GM19240 (cell line): ENCODE results near the gene ANKEF1.
"Not testable (repeated sequence)": the region's sequence is repeated elsewhere in the genome, so short reads cannot be mapped to it uniquely, and the experiment has no call there.

Experiments
- DNase-seq: peaks from one replicate; pipeline ENCODE4 v3.0.0; 2011; ENCODE audit warnings: low spot score; ENCODE audit not compliant: insufficient read length

ANKEF1 gene

GRCh38 chr20:10032269-10032668 is 2.5 kb upstream of the ANKEF1 start:
- not testable (repeated sequence) for DNase-seq

DNA sequence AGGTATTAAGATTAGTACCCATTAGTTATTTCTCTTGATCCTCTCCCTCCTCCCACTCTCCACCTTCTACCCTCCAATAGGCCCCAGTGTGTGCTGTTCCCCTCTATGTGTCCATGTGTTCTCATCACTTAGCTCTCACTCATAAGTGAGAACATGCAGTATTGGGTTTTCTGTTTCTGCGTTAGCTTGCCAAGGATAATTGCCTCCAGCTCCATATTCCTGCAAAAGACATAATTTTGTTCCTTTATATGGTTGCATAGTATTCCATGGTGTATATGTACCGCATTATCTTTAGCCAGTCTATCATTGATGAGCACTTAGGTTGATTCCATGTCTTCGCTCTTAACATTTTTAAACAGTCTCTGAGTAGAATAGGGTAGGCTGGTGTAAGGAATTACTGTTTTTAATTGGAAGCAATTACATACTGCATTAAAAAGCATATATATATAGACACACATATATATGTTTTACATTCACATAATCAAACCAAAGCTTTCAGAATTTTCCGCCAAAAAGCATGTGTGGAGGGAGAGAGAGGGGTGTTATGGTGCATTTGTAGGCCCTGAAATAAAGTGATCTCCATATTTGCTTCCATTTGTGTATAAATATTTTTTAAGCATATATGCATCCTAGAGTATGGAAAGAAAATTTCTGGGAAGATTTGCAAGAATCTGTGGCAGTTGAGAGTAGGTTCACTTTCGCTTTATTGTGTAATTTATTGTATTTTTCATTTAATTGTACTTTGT is 709 bp upstream of the ANKEF1 start:
- DNase-seq, result no peak

DNA sequence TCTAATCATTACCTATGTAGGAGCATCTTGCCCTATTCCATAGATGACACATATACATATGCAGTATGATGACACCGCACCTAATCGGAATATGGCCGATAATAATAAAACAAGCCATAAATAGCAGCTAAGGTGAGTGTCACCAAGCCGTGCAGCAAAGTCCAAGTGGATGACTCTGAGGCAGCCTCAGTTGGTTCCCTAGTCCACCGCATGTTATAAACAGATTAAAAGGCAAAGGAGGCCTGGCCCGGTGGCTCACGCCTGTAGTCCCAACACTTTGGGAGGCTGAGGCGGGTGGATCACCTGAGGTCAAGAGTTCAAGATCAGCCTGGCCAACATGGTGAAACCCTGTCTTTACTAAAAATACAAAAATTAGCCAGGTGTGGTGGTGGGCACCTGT is 1.5 kb downstream of the ANKEF1 start:
- DNase-seq, result not testable (repeated sequence)

DNA sequence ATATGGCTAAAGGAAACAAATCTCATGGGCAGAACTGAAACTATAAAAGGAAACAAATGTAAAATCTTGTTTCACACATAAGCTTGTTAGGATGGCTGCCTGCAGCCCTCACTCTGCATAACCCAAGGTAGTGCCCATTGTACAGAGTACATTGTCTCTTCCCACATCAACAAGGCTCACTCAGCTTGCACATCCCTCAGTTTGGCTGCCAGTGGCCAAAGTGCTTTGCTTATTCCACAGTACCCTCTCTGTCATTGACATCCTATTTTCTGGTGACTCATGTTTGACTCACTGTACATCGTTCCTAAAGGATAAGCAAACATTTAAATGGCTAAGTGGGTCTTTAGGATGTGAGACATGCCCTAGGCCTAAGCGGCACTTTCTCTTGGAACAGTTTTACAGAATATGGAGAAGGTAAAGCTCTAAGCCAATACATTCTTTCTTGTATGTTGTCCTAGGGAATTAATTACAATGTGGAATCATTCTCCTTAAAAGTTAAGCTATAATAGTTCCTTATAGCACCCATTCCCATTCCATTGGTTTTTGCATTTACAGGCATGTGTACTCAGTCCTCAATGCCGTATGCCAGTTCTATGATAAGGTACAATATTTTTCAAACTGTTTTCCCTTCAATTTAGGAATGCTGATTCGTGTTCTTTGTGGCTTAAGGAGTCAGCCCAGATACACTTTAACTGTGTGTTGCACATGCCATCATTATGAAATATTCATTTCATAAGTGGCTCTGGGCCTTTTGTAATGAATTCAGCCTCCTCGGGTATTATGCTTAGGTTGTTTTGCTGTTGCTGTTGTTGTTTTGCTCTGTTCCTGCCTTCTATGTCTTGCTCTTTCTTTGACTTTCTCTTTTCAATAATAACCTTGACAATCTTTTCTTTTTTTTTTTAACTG is 5.5 kb downstream of the ANKEF1 start:
- DNase-seq, result no peak

GRCh38 chr20:10042086-10042485 is 7.3 kb downstream of the ANKEF1 start:
- DNase-seq, result no peak

DNA sequence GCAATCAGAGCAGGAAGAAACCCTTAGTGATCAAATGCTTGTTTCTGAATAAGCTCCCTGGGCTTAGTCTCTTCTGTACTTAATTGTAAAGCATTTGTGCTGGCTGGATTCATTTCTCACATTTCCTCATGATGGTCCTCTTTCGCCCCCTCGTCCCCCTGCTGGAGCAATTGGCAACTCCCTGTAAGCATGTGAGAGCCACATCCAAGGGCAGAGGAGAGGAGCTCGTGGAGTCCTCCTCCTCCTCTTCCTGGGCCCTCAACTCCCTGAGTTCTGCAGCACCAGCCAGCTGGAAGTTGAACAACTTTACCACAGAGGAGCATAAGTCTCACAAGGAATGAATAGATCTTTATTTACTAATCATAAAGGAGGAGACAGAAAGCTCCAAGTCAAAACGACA is 12.6 kb downstream of the ANKEF1 start:
- no peak for DNase-seq

GRCh38 chr20:10051185-10051584 is 16.4 kb downstream of the ANKEF1 start:
- no peak for DNase-seq

DNA sequence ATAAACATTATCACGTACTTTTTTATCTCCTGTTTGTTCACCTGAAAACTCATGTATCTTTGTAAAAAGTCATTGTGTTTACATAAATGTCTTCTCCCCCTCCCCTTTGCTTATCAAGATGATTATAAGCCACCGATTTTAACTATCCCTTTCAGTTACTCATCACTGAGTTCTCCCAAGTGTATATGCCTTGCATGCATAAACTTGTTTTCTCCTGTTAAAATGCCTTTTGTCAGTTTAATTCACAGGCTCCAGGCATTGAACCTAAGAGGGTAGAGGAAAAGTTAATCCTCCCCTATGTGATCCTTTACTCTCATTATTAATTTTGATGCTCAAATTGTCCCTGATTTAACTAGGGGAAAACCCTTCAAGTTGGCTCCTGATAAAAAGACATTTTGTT is 24.2 kb downstream of the ANKEF1 start:
- no peak for DNase-seq

DNA sequence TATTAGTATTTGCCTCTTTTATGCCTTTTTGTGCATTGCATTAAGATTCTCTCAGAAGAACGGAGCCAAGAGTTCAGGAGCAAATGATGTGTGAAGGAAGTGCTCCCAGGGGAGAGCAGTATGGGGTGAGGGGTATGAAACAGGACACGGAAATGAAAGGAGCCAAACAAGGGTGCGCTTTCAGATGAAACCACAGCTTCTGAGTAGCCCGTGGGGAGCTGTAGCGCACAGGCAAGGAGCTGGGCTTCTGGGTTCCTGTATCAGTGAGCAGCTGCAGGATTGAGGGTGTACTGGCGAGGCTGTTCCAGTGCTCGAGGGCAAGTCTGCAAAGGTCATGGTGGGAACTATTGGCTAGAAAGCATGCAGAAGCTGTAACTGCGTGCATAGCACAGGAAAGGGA is 25.4 kb downstream of the ANKEF1 start:
- DNase-seq, result no peak

GRCh38 chr20:10061641-10062040 is 26.9 kb downstream of the ANKEF1 start:
- DNase-seq, result no peak

DNA sequence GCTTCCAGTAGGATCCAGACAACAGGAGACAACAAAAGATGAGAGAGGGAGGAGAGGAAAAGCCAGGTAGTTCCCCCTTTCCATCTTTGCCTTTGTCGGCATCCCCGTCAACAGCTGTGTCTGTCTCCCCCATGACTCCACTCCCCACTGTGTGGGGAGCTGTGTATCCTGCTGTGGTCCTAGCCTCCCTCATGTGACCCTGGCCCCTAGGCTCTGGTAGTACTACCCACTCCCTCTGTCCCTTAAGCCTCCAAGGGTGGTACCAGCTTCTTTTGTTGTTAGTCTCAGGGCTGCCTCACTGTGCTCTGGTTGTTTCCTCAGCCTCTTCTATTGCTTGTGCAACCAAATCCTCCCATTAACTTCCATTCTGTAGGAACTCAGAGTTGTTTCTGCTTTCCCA is 28.7 kb downstream of the ANKEF1 start:
- no peak for DNase-seq

DNA sequence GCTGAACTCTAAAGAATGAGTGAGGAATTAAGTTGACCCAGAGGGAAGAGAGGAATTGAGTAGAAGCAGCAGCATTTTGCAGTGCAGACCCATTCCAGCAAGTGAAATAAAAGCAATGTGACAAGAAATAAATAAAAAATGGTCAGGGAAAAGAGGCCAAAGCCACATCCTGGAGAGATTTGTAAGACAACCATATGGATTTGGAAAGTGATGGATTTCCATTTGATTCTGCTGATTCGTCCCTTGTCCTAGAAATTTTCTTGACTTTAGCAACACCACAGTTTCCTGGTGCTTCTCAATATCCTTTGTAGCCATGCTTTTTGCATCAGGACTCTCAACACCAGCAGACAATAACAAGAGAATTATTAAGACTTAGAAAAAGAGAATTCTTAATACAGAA is 29.8 kb downstream of the ANKEF1 start:
- no peak for DNase-seq

DNA sequence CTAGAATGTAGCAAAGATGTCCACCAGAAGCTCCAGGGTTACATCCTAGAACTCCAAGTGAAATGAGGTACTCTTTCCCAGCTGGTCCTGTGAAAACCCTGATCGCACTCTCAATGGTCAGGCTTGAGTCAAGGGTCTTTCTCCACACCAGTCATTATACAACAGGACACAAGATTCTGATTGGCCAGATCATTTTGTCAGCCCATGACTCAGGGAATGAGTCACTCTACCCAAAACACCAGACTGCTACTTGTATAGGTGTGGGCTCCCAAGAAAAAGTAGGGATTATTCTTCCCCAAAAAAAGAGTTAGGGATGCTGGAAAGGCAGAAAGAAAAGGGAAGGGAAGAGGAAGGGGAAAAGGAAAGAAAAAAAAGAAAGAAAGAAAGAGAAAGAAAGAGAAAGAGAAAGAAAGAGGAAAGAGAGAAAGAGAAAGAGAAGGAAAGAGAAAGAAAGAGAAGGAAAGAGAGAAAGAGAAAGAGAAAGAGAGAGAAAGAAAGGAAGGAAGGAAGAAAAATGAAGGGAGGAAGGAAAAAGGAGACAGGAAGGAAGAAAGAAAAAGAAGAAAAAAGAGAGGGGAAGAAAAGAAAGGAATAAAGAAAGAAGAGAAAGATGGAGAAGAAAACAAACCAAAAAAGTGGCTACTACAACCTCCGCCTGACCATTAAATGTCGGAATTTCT is 30.5 kb downstream of the ANKEF1 start:
- DNase-seq, result no peak

DNA sequence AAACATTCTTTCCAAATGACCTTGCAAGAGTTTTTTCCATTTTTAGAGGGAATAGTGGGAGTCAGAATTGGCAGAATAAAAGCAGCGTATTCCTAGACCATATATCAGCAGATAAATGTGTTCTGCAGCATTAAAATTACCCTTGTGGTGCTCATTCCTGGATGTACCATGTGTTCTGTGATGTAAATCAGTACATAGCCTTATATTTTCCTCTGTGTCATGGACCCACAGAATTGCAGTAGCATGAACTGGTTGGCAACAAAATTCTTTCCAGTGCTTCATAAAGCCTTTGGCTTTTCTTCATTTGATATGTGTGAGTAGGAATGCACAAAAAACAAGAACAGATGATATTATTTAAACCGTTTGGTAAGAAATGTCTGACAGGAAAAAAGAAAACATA is 32.5 kb downstream of the ANKEF1 start:
- DNase-seq, result no peak

GRCh38 chr20:10074513-10074912 is 39.7 kb downstream of the ANKEF1 start:
- no peak for DNase-seq

DNA sequence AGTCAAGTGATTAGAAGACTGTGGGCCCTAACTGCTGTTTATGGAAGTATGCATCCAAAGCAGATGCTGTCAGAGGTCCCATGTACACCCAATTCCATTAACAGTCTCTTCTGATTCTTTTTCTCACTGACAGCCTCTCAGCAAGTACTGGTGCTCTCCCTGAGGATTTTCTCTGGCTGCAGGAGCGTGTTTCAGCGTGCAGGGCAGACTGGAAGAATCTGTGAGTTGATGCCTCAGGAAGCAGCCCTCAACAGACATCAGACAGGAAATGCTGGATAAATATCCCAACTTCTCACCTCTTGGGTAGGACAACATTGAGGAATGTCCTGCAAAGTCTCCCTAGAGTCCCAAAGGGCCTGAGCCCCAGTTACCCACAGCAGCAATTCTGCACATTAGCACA is 40.8 kb downstream of the ANKEF1 start:
- no peak for DNase-seq

DNA sequence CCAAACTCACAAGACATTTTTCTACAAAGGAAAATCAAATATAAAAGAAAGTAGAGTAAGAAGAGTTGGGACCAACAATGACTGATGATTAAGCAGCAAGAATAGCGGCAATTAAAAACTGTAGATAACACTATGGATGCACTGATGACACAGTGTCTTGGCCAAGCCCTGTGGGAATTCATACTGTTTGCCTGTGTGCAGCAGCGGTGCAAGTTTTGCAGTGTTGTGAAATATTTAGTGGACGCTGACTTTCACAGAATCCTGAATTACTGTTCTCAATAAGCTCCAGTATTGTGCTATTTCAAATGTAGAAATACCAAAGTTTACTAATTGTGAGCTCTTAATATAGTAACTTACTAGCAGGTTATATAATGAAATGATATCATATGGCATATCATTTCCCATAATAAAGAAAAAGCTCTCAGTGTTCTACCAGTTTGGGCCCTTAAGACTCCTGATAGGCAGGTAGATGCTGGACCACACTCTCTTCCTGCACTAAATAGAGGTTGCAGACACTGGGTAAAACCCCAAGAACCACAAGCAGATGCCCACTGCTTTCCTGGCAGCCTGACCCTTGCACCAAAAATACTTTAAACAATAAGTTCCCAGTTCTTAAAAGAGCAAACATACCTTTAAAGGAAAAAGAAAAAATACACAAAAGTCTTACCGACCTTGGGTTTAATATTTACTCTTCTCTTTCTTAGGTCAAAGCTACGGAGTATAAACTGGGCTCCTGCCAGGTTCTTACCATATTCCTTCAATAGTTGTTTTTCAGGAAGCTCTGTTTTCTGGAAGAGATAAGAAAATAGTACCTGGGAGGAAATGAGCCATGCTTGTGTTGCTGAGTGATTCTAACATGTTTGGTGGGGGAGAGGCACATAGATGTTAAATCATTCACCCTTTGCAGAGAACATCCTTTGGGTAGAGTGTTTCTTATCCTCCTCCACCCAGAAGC is 41.6 kb downstream of the ANKEF1 start:
- no peak for DNase-seq

- no peak for DNase-seq
Observed at GRCh38 chr20:10077081-10077471, 42.3 kb downstream of the ANKEF1 start.

DNA sequence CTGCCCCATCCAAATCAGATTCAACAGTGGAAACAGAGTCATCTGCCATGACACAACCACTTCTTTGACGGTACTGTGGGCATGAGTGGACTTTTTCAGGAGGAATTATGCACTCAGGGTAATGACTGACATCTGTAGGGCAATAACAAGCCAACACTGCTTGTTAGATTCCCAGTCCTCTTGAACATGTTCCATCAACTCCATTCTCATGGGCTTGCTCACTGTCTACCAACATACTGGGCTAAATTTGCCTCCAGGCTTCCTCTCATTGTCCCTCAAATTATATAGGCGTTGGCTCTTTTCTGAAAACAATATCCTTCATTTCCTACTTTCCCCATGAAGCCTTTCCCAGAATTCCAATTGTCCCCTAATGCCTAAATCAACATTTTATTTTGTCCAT is 43.1 kb downstream of the ANKEF1 start:
- no peak for DNase-seq

DNA sequence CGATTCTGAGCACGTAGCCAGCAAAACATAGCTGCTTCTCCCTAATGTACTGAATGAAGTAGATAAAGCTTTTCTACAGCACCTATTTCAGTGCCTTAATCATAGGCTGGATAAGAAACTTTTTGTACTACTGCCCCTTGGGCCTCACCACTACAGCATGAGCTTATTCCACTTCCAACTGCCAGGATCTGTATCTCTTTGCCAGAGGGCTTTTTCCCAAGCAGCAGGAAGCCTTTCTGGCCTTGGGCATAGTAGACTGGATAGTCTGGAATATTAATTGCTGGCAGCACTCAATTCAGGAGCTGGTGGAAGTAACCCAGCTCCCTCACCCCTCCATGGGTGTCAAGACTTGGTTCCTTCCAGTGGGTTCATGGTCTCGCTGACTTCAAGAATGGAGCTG is 43.6 kb downstream of the ANKEF1 start:
- no peak for DNase-seq

GRCh38 chr20:10079964-10080363 is 45.2 kb downstream of the ANKEF1 start:
- no peak for DNase-seq
